ENCODE results near the gene ARFGAP1. TPM values are rescaled to one million over a fixed set of nuclear protein-coding genes. Genes with fewer than 3 reads are reported as not detected.

The ARFGAP1 gene
- polyA plus RNA-seq, 1 experiment: 76.5 TPM

GRCh38 chr20:63285636-63286615, 13.3 kb downstream of the ARFGAP1 start:
- H3K4me3 ChIP-seq (ENCODE audit: low read depth, low read length): no peak overlapping the region
- CTCF ChIA-PET: interaction anchor here (1.2 to 2.7 kb wide), 3 partner anchors 17 to 62 kb away, joined by 4 to 17 read pairs (median 7); no protein-coding TSS in a partner anchor
- TF ChIP-seq CTCF (IDR thresholded peaks at IDR 0.05; ENCODE audit: insufficient read depth, low read depth, low read length): no peak
- no peaks in the 10 kb centered on the region for H3K27me3 ChIP-seq (ENCODE audit: control insufficient read depth, insufficient read depth, low read length)
- POLR2A ChIA-PET: no interaction called here
- H3K36me3 ChIP-seq (ENCODE audit: control insufficient read depth, insufficient read depth, low read length): peaks cover 61% of the 10 kb centered on the region
- no peak for DNase-seq (ENCODE audit: low read depth)

GRCh38 chr20:63286781-63287696, 14.4 kb downstream of the ARFGAP1 start:
- peaks cover 50% of the 10 kb centered on the region for H3K36me3 ChIP-seq (ENCODE audit: control insufficient read depth, insufficient read depth, low read length)
- POLR2A ChIA-PET: no interaction called here

GRCh38 chr20:63287697-63288580, 15.3 kb downstream of the ARFGAP1 start:
- POLR2A ChIA-PET: no interaction called here
- CTCF ChIA-PET: interaction anchor here (0.9 to 2.7 kb wide), 6 partner anchors 9 to 64 kb away, joined by 3 to 17 read pairs (median 3); partner anchors contain the start of gene ARFGAP1
- Histone ChIP-seq H3K27me3 (ENCODE audit: control insufficient read depth, insufficient read depth, low read length) (no peaks in the 10 kb centered on the region), H3K4me3 (ENCODE audit: low read depth, low read length) (no peak overlapping the region), H3K36me3 (ENCODE audit: control insufficient read depth, insufficient read depth, low read length) (peaks cover 44% of the 10 kb centered on the region)
- DNase-seq (ENCODE audit: low read depth): no peak
- TF ChIP-seq CTCF (IDR thresholded peaks at IDR 0.05; ENCODE audit: insufficient read depth, low read depth, low read length): no peak

More at GRCh38 chr20:63286781-63287696, 14.4 kb downstream of the ARFGAP1 start:
- CTCF ChIA-PET: interaction anchor here (1.4 to 2.7 kb wide), 3 partner anchors 12 to 63 kb away, joined by 3 to 17 read pairs (median 8); no protein-coding TSS in a partner anchor
- Histone ChIP-seq H3K4me3 (ENCODE audit: low read depth, low read length) (no peak overlapping the region), H3K27me3 (ENCODE audit: control insufficient read depth, insufficient read depth, low read length) (no peaks in the 10 kb centered on the region)
- DNase-seq (ENCODE audit: low read depth): no peak
- no peak for TF ChIP-seq CTCF (IDR thresholded peaks at IDR 0.05; ENCODE audit: insufficient read depth, low read depth, low read length)

- no peak overlapping the region for H3K4me3 ChIP-seq (ENCODE audit: low read depth, low read length)
- CTCF ChIA-PET: interaction anchor here (0.9 to 2.1 kb wide), 4 partner anchors 8 to 65 kb away, joined by 3 to 8 read pairs (median 3); partner anchors contain the start of gene ARFGAP1
- H3K36me3 ChIP-seq (ENCODE audit: control insufficient read depth, insufficient read depth, low read length): peaks cover 36% of the 10 kb centered on the region
- no peak for TF ChIP-seq CTCF (IDR thresholded peaks at IDR 0.05; ENCODE audit: insufficient read depth, low read depth, low read length)
- H3K27me3 ChIP-seq (ENCODE audit: control insufficient read depth, insufficient read depth, low read length): no peaks in the 10 kb centered on the region
- POLR2A ChIA-PET: no interaction called here
- no peak for DNase-seq (ENCODE audit: low read depth)
These were observed 16.1 kb downstream of the ARFGAP1 start for GRCh38 chr20:63288581-63289251.

All from BJ (cell line).